ENCODE results near the gene FYCO1.

FYCO1 gene

DNA sequence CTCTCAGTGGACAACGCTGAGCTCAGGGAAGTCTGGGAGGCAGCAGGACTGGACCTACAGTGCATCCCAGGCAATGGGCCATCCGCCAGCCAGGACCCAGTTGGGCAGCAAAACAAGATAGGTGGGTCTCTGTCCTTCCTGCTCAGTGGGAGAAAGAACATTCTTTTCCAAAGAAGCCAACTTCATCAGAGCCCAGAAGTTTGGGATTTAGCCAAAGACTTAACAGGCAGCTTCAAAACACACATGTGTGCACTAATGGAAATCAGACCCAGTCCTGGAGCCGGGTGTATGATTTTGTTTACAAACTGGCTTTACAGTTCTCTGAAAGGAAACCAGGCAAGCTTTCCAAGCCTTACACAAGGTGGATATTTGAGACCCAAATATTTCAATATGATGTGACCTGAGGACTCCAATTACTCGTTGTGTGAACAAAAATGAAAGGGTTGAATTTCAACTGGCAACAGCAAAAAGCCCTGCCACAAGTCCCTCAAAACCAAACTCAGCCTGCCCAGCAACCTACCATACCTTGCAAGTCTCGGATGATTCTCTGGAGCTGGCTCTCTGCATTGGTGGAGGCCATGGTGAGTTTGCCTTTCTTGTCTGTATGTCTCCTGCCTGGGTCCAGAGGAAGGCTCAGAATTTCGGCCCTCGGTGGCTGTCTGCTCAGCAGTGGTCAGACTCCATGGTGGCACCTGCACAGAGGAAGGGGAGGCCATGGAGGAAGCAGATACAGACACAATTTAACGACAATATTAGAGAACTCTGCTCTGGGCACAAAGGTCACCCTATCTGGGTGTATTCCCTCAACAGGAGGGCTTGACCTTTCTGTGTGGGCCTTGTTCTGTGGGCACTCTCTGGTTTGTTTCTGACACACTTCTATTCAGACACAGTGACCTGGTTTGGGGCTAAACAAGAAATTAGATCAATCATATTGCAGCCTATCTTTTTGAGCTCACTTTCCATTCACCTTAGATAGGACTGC, 11.0 kb downstream of the FYCO1 start:
- in situ Hi-C loops (cut with MboI; ENCODE audit: low sequenced_read_pairs), result no loop called here

DNA sequence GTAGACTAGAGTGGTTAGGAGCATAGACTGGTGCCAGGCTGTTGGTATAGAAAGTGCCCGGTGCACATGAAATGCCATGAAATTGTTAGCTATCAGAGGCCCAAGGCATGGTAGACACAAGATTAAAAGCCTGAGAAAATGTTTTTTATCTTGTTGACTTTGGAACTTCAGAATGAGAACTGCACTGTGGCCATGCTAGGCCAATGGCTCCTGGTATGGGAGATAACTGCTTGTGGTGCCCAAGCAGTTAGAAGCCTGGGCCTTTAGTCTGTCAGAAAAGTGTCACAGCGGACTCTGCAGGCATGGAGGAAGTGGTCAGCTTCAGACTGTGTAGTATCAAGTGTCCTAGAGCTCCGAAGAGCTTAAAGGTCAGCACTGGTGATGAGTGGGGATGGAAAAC, 11.9 kb downstream of the FYCO1 start:
- in situ Hi-C loops (cut with MboI; ENCODE audit: low sequenced_read_pairs), result no loop called here

DNA sequence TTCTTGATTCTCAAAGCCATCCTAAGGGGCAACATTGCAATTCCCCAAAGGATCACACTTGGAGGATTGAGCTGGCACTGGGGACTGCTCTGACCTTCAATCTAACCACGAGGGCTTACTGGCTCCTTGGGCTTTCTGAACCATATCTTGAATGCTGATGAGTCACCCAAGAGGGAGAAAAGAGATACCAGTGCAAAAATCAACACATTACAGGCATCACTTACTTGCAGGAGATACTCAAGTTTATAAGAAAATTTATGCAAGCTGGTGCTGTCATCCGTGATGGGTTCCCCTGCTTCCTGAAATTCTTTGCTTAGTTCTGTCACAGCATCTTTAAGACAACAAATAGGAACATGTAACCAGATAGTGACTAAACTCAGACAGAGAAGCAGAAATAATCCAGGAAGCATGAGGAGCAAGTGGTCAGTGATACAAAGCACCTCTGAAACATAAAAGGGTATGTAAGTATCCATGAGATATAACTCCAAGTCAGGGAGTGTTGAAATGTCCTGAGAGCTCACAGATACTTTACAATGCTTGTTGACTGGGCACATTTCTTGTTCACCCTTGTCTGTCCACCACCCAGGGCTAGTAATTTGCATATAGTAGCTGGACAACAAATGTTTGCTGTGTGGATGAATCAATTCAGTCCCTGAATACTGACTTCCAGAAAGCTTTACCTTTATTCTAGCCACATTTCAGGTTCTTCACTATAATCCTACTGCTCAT, 14.1 kb downstream of the FYCO1 start:
- in situ Hi-C loops (cut with MboI; ENCODE audit: low sequenced_read_pairs), result no loop called here

DNA sequence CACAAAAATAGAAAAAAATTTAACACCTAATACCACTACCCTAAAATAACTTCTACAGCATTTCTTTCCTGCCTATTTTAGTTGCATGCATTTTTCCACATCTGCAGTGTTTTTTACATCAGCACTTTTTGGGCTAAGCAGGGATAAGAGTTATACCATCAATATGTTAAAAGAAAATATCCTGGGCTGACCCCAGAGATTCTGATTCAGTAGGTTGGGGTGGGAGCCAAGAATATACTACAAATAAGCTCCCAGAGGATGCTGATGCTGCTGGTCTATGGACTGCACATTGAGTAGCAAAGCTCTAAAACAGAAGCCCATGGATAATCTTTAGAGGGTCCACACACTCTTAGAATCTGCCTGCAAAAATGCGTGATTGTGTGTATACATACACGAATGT, 14.8 kb downstream of the FYCO1 start:
- in situ Hi-C loops (cut with MboI; ENCODE audit: low sequenced_read_pairs), result no loop called here

DNA sequence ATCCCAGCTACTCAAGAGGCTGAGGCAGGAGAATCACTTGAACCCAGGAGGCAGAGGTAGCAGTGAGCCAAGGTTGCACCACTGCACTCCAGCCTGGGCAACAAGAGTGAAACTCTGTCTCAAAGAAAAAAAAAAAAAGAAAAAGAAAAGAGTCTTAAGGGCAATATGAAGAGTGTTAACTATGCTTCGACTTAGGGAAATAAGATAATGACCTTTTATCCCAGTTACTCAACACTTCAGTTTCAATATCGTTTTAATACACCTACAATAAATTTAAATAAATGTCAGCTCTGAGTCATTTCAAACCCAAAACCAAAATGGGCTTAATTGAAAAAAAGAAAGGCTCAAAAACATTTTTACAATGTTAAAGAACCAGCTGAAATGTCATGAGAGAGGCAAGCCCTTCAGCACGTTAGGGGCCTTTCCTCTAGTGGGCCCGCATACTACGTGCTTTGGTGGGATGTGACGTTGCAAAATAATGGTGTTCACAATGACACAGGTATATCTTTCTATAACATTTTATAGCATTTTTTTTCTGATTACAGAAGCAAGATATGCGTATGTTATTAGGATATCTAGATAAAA, 15.3 kb downstream of the FYCO1 start:
- in situ Hi-C loops (cut with MboI; ENCODE audit: low sequenced_read_pairs), result no loop called here

DNA sequence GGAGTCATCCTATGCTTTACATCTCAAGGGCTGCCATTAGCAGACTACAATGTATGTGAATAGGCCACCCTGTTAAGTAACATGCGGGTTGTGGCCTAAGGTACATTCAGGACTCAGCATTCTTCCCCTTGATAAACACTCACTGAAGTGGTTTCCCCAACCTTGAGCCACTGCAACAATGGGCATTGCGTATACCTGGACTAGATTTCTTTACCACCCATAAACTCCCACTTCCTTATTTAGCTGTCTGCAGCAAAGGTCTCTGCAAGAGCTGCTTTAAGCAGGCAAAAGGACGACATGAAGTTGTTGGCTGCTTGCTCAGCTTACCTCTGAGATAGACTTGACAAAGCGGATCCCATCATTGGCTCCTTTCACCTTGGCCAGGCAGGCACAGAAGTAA, 16.2 kb downstream of the FYCO1 start:
- in situ Hi-C loops (cut with MboI; ENCODE audit: low sequenced_read_pairs), result no loop called here

DNA sequence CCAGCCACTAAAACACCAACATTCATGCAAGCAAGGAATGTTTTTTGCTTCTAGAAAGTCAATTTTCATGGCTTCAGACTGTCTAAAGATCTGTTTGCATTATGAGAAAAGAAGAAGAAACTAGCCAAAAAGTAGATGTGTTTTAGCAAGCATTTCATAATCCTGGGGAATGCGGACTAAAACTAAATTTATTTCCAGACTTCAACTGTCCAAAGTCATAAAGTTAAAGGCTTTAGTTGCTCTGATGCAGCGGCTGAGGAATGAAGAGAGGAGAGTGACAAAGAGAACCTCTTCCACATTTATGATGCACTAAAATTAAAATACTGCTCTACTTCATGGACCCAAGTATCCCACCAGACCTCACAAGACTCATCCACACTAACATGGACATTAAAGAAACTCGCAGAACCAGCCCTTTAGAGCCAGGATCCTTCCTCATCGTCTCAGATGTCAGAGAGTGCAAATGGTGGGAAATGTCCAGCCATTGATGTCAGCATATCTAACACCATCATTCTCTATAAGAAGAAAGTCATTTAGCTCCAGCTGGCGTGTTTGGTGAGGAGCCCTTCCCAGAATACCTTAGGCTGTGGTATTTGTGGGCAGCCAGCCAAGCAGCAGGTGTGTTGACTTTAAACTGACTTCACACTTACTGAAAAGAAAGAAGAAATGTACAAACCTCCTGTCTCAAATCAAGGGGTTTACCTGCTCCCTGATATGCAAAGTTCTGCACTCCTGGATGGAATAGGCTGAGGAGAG, 17.4 kb downstream of the FYCO1 start:
- in situ Hi-C loops (cut with MboI; ENCODE audit: low sequenced_read_pairs), result no loop called here

DNA sequence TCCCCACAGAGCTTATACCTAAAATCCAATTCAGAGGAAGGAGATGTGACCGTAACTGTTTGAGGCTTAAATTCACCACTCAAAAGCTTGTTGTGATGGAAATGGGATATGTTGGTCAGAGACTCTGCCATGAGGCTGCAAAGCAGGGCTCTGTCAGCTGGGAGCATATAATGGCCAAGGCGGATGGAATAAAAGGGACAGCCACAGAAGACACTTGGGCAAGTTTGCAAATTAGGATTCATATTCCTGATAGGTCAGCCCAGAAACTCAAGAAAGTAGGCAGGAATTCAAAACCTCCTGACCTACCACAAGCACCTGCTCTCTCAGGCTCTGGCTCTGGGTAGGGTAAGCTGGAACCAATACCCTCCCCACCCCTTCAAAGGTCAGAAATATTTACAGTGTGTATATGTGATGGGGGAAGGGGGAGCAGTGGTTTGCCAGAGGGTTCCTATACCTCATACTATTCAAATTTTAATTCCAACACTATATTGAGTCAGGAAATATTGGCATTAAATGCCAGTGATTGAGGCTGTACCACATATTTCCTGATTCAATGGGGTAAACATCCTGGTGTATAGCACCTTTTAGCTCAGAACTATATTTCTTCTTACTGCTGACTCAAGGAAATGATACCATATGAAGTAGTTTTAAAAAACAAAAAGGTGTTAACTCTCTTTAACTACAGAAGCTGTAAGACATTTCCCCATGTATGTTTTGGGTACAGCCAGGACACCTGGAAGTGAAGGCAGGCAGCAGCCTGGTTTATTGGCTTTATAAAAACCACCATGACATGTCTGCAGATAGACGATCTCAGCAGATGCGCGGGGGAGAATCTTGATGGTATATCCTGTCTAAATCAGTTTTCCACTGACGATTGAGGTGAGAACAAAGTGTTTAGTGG, 19.2 kb downstream of the FYCO1 start:
- in situ Hi-C loops (cut with MboI; ENCODE audit: low sequenced_read_pairs), result no loop called here

DNA sequence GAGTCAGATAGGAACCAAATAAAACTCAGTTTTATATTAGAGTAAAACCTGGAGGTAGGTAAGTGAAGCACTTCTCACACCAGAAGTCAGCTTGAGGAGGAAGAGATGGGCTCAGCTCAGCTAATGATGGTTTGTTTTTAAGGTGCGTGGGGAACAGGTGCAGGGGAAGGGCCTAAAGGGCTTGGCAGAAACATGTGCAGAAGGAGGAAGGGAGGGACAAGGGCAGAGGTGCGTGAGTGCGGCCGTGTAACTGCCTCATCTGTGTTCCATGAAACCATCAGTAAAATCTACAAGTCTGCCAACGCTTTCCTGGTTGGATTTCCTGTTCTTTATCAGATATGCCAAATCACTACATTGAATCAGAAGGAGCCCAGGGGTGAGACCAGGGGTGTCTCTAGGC, 19.9 kb downstream of the FYCO1 start:
- in situ Hi-C loops (cut with MboI; ENCODE audit: low sequenced_read_pairs), result no loop called here

DNA sequence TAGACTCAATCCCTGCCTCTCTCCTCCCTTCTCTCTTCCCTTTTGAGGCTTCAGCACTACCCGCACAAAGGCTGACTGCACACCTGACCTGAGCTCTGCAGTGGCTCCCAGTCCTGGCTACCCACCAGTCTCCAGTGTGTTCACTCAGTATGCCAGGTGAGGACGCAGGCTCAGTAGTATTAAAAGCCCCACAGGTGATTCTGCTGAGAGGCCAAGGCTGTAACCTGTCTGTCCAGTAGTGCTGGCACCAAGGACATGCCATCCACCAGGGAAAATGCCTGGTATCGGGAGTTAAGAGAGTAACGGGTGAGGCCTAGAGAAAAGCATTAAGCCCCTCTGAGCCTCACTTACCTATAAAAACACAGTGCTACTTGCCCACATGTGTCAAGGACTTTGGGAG, 20.9 kb downstream of the FYCO1 start:
- in situ Hi-C loops (cut with MboI; ENCODE audit: low sequenced_read_pairs), result no loop called here

DNA sequence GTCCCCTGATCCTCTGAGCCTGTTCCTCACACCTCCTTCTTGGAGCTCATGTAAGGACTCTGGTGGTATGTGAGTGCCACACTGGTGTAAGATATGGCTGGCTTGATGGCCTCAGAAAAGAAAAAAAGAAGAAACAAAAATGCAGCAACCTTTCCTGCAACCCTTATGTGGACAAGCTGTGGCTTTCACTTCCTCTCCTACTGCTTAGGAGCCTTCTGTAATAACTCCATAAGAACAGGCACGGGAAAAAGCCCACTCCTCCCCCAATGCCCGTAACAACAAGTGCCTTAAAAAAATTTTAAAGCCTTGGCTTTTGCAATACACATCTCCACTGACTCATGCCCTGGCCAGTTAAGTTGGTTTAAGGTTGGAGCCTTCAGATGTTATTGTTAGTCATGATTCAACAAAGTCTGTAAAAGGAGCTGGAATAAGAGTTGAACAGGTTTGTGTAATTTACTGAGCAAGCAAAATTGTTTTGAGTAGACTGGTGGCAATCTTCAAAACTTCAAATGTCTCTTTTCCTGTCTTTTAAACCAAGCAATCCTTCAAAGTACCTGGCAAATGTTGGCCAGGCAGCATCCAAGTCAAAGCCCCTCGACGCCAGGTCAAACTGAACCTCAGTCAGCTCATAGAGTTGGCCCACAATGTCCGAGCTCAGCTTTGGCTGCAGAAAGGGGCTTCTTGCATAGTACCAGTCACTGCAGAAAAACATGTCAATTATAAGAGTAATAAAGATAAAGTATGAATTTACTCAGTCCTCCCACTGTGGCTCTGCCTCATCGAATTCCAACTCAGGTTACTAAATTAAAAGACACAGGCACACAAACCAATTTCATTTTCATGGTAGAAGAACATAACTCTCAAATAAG, 22.9 kb downstream of the FYCO1 start:
- in situ Hi-C loops (cut with MboI; ENCODE audit: low sequenced_read_pairs), result no loop called here

DNA sequence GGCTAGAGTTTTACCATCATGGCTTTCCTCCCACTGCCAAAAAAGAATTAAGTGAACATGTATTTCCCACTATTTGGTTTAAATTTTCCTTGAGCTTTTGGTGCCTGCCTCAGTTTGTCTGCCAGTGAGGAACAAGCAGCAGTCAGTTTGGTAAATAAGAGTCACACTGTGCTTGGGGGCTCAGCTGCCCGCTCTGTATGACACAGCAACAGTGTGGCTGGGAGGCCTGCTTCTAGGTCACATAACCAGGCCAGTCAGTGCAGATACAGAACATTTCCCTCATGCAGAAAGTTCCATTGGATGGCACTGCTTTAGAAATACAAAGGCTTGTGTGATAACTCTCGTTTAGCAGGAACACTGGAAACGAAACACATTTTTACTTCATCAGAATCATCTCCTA, 25.7 kb downstream of the FYCO1 start:
- in situ Hi-C loops (cut with MboI; ENCODE audit: low sequenced_read_pairs), result no loop called here

DNA sequence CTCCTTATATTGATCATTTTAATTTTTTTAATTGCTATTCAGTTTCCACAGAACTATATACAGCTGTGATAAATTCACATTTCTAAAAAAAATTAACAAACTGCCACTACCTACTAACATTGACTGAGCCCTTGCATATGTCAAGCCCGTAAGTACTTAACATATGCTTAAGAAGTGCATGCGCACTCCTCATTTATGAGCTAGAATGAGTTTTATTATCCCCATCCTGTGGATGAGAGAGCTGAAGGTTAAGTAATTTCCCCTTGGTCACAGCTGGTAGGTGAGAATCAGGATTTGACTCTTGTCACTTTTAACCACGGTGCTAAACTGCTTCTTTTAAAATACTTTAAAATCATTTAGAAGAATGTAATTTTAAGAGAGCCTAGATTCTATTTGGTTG, 26.5 kb downstream of the FYCO1 start:
- in situ Hi-C loops (cut with MboI; ENCODE audit: low sequenced_read_pairs), result no loop called here

DNA sequence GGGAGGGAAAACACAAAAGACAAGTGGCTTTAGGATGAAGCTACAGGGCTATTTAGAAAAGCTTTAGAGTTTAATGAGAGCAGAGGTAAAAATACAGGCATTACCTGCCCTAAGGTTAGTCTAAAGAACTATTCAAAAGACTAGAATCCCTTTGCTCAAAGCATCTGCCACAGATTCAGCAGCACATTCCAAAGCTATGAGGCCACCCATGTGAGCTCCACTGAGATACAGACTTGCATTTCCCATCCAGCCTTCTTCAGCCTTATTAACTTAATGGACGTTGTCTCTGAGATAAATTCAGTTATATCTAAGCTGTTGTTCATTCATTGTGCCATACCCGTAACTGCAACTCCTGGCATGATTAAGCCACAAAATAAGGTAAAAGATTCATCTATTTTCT, 26.9 kb downstream of the FYCO1 start:
- in situ Hi-C loops (cut with MboI; ENCODE audit: low sequenced_read_pairs), result no loop called here

DNA sequence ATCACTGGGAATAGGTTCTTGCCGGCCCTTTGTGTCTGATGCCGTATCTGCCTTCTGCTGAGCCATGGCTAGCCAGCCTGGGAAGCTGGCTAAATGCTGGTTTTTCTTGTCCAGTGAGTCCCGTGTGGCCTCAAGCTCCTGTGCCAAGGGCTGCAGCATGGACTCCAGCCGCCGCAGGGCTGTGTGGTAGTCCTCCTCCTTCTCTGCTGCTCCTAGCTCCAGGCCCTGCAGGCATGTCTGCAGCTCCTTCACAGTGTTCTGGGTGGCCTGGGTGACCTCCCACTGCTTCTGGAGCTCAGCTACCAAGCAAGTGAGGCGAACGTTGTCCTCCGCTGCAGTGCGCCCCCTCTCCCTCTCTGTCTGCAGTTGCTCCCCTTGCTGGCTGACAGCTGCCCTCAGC, 27.5 kb downstream of the FYCO1 start:
- in situ Hi-C loops (cut with MboI; ENCODE audit: low sequenced_read_pairs), result no loop called here

DNA sequence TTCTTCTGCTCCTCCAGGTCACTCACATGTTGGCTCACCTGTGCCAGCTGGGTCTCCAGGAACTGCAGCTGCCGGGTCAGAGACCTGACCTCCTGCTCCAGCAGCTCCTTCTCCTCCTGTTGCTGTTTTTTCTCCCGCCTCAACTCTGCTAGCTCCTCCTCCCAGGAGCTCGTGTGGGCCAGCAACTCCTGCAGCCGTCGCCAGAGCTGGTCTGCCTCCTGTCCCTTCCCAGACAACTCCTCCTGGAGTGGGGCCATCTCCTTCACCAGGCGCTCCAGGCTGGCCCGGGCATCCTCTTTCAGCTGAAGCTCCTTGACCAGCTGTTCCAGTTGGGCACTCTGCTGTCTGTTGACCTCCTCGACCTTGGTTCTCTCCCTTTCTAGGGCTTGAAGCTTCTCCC, 27.9 kb downstream of the FYCO1 start:
- in situ Hi-C loops (cut with MboI; ENCODE audit: low sequenced_read_pairs), result no loop called here

DNA sequence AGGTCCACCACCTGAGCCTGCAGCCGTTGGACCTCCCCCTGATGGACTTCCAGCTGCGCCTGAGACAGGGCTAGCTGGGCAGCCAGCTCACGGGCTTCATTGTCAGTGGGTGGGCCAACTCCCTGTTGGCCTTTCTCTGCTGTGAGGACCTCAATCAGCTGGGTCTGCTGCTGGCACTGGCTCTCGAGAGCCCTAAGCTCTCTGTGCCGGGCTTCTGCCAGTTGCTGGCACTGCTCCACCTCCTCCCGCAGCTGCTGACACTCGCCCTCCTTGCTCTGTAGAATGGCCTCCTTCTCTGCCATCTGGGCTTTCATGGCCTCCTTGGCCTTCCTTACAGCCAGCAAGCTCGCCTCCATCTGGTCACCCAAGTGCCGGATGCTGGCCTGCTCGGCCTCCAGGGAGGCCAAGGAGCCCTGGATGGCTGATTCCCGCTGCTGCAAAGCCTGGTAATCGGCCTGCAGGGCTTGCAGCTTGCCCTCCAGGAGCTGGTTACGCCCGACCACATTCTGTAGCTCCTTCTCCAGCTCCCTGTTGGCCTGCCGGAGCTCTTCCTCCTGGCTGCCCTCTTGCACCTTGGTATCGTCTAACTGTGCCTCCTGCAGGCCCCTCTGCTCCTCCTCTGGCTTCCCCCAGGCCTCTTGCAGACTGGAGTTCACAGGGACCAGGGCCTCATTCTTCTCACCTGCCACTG, 28.5 kb downstream of the FYCO1 start:
- in situ Hi-C loops (cut with MboI; ENCODE audit: low sequenced_read_pairs), result no loop called here

DNA sequence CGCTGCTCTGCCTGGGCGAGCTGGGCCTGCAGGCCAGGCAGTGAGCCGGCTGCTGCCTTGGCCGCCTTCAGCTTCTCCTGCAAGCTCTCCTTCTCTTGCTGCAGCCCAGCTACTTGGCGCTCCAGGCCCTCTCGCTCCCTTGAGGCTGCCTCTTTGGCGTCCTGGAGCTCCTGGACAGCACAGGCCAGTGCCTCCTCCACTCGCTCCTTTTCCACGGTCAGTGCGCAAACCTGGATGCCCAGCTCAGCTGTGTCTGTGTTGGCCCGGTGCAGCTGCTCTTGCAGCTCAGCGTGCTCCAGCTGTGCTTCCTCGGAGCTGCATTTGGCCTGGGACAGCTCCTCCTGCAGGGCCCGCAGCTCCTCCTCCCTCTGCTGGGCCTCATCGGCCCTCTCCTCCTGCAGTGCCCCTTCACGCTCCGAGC, 29.2 kb downstream of the FYCO1 start:
- in situ Hi-C loops (cut with MboI; ENCODE audit: low sequenced_read_pairs), result no loop called here

DNA sequence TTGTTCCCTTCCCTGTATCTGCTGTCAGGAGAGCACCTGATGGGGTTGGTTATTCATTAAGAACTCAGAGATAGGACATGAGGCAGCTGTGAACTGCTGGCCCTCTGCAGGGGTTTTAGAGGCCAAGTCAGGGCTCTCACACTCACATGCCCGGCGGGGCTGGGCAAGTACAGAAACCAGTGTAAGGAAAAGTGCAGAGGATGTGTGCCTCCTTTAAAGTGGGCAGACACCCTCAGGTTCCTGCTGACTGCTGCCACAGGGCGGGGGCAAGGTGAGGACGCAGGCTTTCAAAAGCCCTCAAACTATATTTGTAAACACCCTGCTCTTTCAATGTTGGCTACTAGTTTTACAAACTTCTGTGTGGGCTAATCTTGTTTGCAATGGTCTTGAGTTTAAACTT, 30.0 kb downstream of the FYCO1 start:
- in situ Hi-C loops (cut with MboI; ENCODE audit: low sequenced_read_pairs), result no loop called here

All from HL-60/S4 treated with retinoic acid at 250 ng/mL for 4 days and 3 days (cell line).